GM18907 (cell line): ENCODE results near the gene TSNAX.
"Not testable (repeated sequence)": the region's sequence is repeated elsewhere in the genome, so short reads cannot be mapped to it uniquely, and the experiment has no call there.

Experiments used
- ATAC-seq: cut with Tn5 transposase; IDR thresholded peaks from one replicate; pipeline ENCODE4 v1.9.1; 2021; ENCODE audit warnings: mild to moderate bottlenecking, moderate library complexity; ENCODE audit not compliant: unreplicated experiment

The TSNAX gene

DNA sequence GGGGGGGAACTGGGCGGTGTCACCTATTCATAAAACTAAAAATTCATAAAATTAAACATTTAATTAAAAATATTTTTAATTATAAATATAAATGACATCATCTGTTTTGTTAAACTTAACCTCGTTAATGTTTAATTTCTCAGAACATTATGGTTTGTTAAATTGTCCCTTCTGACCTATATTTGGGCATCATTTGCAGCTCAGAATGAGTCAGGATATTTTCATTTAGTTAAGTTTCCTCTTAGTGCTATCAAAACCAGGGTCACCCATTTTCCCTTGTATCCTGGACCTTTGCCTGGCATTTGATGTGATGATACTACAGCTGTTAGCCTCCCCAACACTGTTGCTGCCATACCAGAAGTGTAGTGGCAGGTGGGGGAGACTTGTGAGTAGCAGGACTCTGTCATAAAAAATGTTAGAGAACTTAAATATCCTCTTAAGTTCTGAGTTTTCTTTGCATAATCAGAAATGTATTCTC lies 30.3 kb downstream of the TSNAX start:
- no peak for ATAC-seq

DNA sequence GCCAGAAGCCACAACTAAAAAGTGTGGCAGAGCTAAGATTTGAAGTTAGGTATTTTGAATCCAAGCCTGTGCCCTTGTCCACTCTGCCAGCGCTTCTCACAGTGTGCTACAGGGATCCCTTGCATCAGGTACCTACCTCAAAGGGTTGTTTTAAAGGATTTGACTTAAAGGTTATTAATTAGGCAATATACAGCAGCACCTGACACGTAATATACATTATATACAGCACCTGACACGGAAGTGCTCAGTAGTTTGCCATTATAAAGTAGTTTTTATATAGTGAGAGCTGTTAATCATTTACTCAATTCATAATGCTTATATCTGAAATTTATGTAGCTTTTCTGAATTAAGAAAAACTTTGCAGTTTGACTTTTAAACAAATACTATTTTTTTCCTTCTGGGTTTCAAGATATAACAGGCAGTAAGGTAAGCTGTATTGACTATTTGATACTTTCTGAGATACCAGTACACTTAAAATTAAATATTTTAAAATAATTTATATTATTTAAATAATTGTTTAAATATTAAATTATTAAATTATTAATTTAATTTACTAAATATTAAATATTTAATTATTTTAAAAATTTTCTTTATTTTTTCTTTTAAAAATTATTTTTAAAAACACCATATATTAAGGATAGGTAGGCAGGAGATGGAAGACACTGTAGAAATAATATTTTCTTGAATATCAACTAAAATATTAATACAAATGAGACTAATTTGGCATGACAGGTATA lies 33.3 kb downstream of the TSNAX start:
- no peak for ATAC-seq

DNA sequence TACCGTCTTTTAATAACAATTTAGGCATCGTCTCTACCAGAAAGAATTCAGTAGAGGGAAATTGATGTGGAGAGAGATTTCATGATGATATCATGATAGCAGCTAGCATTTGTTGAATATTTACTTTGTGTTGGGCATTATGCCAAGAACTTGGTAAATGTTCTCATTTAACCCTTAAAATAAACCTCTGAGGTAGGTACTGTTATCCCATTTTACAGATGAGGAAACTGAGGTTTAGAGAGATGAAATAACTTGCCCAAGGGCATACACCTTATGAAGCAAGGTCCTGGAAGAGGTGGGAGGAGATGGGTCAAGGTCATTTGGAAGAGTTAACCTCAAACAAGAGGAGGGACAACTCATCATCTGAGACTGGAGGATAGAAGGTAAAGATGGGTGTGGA lies 34.8 kb downstream of the TSNAX start:
- ATAC-seq = no peak

DNA sequence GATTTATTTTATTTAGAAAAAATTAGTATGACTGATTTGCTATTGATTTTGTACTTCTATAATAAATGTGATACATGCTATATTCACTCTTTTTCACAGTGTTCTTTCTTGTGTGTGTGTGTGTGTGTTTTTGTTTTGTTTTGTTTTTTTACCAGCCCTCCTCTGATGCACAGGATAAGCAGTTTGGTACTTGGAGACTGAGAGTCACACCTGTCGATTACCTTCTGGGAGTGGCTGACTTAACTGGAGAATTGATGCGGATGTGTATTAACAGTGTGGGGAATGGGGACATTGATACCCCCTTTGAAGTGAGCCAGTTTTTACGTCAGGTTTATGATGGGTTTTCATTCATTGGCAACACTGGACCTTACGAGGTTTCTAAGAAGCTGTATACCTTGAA lies 35.9 kb downstream of the TSNAX start:
- no peak for ATAC-seq

DNA sequence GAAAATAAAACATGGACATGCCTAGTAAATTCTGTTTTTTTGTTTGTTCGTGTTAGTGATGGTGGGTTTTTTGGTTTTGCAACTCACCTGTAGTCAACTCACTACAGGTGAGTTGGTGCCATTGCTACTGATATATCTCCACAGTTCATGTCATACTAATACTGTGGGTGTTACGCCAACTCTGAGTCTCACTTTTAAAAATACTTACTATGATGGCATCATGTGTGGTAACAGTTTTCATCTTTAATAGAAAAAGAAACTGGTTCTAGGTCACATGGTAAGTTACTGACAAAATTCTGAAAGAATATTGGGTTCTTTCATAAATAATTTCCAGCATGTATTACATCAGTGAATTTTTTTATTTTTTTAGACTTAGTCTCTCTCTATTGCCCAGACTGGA lies 38.0 kb downstream of the TSNAX start:
- ATAC-seq = no peak

DNA sequence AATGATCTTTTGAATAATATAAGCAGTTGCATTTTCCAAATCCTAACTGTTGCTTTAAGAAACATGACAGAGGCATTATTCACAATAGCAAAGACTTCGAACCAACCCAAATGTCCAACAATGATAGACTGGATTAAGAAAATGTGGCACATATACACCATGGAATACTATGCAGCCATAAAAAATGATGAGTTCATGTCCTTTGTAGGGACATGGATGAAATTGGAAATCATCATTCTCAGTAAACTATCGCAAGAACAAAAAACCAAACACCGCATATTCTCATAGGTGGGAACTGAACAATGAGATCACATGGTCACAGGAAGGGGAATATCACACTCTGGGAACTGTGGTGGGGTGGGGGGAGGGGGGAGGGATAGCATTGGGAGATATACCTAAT lies 41.8 kb downstream of the TSNAX start:
- ATAC-seq = not testable (repeated sequence)

DNA sequence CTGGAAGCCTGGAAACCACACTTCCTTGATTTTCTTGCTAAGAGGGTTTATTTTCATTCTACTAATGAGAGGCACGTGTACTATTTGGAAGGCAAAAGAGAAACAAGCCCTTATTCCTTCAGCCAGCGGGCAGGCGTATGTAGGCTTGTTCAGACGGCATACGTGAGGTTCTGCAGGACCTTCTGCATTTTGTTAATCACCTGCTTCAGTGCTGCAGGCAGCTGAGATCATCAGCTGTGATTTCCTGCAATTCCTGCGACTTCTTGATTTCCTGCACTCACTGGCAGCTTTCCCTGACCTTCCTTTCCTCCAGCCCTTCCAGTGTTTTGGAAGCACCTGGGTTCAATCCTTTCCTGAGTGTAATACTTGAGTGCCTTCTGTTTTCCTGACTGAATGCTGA lies 43.4 kb downstream of the TSNAX start:
- no peak for ATAC-seq

DNA sequence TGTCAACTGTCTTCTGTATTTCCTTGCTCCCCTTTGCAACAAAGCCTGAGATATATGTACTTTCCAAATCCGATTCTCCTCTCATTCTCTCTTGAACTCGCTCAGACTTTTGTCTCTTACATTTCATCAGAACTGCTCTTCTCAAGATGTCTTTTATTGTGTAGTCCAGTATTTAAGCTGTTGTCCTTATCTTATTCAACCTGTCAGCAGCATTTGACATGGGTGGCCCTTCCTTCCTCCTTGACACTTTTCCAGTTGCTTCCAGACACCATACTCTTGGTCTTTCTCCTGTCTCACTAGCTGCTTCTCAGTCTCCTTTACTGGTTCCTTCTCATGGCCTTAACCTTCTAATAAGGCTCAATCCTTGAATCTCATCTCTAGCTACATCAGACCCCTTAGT lies 47.0 kb downstream of the TSNAX start:
- ATAC-seq = no peak

DNA sequence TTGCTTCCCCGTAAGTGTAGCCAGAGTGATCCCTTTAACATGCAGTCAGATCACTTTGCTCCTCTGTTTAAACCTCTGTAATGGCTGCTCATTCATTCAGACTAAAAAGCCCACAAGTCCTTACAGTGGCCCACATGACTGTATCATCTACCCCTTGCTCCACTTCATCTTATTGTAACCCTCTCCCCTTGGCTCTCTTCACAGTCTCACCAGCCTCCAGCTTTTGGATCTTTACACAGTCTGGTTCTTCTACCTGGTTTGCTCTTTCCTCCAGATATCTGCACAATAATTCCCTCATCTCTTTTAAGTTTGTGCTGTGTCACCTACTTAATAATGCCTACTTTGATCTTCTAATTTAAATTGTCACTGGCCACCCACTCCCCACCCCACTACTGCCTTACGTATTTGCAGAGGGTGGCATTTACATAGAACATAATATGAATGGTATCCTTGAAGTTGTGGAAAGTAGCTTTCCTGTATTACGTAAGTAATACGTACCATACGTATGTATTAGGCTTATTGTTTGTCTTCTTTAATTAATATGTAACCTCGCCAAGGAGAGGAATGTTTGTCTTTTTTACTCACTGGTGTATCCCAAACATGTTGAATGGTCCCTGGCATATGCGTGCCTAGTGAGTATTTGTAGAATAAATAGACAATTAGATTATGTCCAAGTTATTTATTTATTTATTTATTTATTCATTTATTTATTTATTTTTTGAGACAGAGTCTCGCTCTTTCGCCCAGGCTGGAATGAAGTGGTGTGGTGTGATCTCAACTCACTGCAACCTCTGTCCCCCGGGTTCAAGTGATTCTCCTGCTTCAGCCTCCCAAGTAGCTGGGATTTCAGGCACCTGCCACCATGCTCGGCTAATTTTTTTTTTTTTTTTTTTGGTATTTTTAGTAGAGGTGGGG lies 48.6 kb downstream of the TSNAX start:
- ATAC-seq = no peak

DNA sequence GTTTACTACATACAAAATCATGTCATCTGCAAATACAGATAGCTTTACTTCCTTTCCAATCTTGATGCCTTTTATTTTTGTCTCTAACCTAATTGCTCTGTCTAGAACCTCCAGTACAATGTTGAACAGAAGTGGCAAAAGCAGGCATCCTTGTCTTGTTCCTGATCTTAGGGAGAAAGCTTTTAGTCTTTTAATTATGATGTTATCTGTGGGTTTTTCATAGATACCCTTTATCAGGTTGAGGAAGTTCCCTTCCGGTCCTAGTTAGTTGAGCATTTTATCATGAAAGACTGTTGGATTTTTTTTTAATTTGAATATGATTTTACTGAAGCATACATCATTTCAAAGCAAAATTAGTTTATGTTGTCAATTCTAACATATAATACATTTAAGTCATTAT lies 52.4 kb downstream of the TSNAX start:
- no peak for ATAC-seq

DNA sequence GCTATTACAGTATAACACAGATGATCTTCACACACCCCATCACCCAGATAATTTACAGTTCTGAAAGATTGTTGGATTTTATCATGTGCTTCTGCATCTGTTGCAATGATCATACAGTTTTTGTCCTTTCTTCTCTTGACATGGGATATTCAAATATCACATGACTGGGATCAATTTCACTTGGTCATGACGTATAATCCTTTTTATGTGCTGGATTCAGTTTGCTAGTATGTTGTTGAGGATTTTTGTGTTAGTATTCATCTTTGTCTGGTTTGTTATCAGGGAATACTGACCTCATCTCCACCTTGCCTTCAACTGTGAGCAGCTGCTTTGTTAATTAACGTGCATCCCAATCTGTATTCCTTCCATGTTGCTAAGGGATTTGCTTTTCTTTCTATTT lies 53.4 kb downstream of the TSNAX start:
- ATAC-seq = no peak

DNA sequence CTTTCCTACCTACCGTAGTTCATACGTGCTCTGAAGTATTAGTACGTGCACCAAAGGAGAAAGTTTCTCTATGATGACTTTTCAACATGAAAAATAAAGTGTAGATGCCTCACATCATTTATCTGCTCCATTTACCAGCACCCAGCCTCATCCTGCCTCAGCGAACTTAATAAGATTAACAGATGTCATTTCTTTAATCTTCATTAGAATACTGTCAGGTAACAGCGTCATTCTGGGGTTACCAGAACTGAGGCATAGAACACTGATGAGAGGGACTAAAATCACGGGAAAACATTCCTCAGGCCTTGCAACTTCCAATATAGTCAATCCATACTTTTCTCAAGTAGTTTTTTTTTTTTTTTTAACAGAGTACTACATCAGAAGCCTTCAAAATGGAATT lies 54.9 kb downstream of the TSNAX start:
- ATAC-seq = no peak

DNA sequence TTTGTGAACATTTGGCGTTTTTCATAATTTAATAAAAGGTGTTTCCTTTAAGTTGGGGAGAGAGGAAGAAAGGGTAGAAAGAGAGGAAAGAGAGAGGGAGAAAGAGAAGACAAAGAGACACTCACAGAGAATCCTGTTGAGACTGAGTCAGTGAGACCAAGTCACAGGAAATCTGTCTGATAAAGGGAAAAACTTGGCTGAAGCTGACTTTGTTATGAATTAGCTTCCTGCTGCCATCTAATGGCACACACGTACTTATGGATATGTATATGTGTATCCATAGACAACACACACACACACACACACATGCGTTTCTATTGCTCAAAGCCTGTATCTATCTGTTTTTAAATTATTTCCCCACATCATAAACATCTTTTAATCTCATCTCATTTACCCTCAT lies 55.6 kb downstream of the TSNAX start:
- ATAC-seq = no peak

DNA sequence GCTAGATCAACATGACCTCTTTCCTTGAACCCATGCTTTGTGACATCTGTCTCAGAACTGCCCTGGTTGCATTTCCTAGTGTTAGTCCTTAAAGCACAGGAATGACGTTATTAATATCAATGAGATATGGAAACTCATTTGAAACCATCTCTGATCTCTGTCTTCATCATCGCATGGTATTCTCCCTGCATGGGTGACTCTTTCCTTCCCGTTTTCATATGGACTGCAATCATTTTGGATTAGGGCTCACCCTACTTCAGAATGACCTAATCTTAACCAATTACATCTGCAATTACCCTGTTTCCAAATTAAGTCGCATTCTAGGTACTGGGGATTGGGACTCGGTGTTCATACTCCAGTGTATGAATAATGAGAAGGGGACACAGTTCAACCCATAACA lies 56.5 kb downstream of the TSNAX start:
- ATAC-seq = no peak

DNA sequence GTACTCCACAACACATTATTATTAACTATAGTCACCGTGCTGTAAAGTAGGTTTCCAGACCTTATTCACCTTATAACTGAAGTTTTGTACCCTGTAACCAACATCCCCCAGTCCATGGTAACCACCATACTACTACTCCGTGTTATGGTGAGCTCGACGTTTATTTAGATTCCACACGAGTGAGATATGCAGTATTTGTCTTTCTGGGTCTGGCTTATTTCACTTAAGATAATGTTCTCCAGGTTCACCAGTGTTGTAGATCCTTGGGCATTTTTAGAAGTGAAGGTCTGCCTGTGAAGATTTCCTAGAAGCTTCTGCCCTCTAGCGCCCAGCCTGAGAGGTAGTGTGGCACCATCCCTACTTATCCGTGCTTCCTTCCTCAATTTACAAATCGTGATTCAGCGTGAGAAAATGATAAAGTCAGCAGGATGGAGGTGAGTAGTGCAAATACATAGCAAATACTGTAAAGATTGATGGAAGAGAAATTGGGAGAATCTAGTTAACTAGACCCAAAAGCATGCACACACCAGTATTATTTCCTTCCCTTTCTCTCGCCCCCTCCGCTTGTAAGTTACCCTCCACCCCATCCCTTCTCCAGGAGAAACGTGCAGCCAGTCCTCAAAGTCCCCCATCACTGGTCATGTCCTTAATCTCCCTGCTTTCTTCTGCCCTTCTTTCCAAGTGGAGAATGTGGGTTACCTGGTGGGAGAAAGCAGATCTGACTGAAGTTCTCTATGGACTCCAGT lies 62.2 kb downstream of the TSNAX start:
- no peak for ATAC-seq

DNA sequence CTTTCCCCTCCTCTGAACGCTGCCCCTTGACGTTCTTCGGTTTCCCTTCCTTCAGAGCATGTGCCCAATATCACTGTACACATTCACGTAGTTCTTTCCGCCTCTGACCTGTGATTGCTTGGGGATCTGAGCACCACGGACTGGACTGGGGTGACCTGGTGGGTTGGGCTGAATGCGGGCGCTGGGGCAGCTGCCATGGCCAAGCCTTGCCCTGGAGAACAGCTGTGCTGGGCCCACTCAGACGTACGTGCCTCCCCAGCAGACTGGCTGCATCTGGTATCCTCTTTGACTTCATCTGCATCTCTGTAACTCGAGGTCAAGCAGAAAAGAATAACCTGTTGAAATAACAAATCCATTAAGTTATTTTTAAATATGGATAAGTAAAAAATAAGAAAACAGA lies 63.0 kb downstream of the TSNAX start:
- ATAC-seq = no peak

DNA sequence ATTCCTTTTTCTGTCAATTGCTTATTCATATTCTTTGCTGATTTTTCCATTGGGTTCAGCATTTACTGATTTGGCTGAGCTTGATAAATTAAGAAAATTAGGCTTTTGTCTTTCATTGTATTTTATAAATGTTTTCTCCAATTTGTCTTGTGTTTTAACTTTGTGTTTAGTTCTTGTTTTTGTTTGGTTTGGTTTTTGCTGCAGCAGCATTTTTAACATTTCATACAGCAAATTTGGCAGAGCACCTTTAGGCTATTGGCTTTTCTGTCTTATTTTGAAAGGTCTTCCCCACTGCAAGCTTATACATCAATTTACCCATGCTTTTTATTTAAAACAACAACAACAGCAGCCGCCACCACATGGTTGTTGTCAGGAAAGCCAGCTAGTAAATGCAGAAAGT lies 64.3 kb downstream of the TSNAX start:
- no peak for ATAC-seq

DNA sequence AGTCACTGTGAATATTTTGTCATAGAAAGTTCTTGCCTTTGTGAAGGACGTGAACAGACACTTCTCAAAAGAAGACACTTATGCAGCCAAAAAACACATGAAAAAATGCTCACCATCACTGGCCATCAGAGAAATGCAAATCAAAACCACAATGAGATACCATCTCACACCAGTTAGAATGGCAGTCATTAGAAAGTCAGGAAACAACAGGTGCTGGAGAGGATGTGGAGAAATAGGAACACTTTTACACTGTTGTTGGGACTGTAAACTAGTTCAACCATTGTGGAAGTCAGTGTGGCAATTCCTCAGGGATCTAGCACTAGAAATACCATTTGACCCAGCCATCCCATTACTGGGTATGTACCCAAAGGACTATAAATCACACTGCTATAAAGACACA lies 64.8 kb downstream of the TSNAX start:
- ATAC-seq = not testable (repeated sequence)

DNA sequence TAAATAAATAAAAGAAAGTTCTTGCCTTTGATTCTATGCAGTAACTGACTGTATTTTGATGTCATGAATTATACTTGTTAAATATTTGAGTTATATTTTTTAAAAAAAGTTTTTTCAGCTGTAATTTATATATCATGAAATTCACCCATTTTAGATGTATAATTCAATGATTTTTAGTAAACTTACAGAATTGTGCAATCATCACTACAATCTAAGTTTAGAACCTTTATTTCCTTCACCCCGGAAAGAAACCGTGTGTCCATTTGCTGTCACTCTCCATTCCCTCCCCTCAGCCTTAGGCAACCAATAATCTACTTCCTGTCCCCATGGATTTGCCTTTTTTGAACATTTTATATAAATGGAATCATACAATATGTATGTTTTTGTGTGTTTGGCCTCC lies 65.7 kb downstream of the TSNAX start:
- no peak for ATAC-seq

DNA sequence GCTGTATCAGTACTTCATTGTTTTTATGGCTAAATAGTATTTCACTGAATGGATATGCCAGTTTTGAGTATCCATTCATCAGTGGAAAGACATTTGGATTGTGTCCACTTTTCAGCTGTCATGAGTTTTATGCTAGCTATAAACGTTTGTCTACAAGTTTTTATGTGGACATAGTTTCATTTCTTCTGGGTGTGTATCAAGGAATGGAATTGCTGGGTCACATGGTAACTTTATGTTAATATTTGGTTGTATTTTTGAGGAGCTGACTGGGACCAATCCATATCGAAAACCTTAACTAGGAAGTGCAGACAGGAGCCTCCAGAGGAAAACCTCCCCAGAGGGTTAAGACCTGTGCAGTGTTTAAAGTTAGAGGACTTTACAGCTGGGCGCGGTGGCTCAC lies 66.3 kb downstream of the TSNAX start:
- ATAC-seq = no peak

DNA sequence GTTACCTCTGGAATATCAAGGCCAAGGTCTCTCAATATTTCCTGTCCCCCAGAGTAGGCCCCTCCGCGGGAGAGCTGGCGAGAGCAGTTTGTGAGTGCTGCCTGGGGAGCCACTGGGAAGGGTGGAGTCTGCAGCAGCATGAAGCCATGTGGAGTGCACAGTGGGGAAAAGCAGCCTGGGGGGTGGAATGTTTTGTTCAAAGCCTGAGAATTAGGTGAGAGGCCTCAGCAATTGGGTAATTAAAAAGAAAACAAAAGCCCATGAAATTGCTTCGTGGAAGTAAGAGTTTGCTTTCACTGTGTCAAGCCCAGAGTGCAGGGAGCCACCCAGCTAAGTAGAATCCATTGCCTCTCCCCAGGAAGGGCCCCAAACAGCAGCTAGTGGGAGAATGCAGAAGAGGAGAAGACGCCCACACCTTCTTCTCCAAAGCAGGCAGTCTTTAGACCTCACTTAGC lies 67.9 kb downstream of the TSNAX start:
- no peak for ATAC-seq
